Body of pancreas (tissue), 4 donors: ENCODE measurements around the gene ATXN7L2. TPM values are rescaled to one million over a fixed set of nuclear protein-coding genes. Genes with fewer than 3 reads are reported as not detected.
"Not testable (repeated sequence)": the region's sequence is repeated elsewhere in the genome, so short reads cannot be mapped to it uniquely, and the experiment has no call there.

Source experiments
- ATAC-seq: fragments of 150-250 bp; one replicate; pipeline ENCODE4 v1.9.1; 2016
- DNase-seq, 4 donors: peaks; one replicate each; pipeline ENCODE4 v3.0.0-alpha.2; 2019
- H3K27ac ChIP-seq, 4 donors: fragments of 200-600 bp; sonication (generic); 1 replicate in 3 of 4; 2 replicates in 1 of 4; pipeline versions ENCODE4 v1.5.1 to v1.6.1; 2016 to 2019; ENCODE audit warnings: mild to moderate bottlenecking in 1 of 4, mixed read lengths in 1 of 4, moderate library complexity in 1 of 4
- H3K27me3 ChIP-seq, 2 donors: fragments of 200-600 bp; sonication (generic); one replicate each; pipeline ENCODE4 v1.6.0; 2016; ENCODE audit warnings: mild to moderate bottlenecking in 1 of 2
- H3K36me3 ChIP-seq, 2 donors: fragments of 200-600 bp; sonication (generic); replicated peaks in 1 of 2; 2 replicates each; pipeline ENCODE4 v1.5.1; 2016; ENCODE audit warnings: low read depth in 2 of 2; ENCODE audit not compliant: insufficient read depth in 1 of 2
- H3K4me1 ChIP-seq: fragments of 200-600 bp; sonication (generic); one replicate; pipeline ENCODE4 v1.6.0; 2016
- H3K4me3 ChIP-seq, 2 donors: fragments of 200-600 bp; sonication (generic); 1 replicate in 1 of 2; 2 replicates in 1 of 2; pipeline ENCODE4 v1.5.1; 2016 to 2019
- H3K9me3 ChIP-seq, 3 donors: fragments of 200-600 bp; sonication (generic); 1 replicate in 2 of 3; 2 replicates in 1 of 3; pipeline ENCODE4 v1.5.1; 2016
- POLR2A ChIP-seq, 3 donors: fragments of 450-650 bp; IDR thresholded peaks; one replicate each; pipeline ENCODE4 v1.6.1; 2016; ENCODE audit warnings: antibody characterized with exemption in 3 of 3, mild to moderate bottlenecking in 2 of 3
- WGBS, 2 donors: methylation state at CpG; one replicate each; pipeline ENCODE4 v1.1.5; 2017; 5-methylcytosine and 5-hydroxymethylcytosine counted together
- intact Hi-C: fragments of 100-400 bp; cut with DNase I; formaldehyde crosslinking; loops from one replicate; pipeline ENCODE4 v1.15.1; 2023
- total RNA-seq, 2 donors: library from RNA; depleted of rRNA; stranded (reverse); fragments of >200 nt; gene quantifications; one replicate each; pipeline ENCODE4 v1.1.0, GENCODE V29; 2016
- TF ChIP-seq, protein P1 (sequence below), 7 experiments: fragments of 450-650 bp in 4 of 7; fragments of 200-600 bp in 3 of 7; sonication (generic) in 3 of 7; IDR thresholded peaks; one replicate each; pipeline ENCODE4 v1.5.1; 2016 to 2019; ENCODE audit warnings: antibody characterized with exemption in 7 of 7

Gene ATXN7L2
- total RNA-seq, 2 donors from 2014 or later = 2.6 to 5.9 TPM

DNA sequence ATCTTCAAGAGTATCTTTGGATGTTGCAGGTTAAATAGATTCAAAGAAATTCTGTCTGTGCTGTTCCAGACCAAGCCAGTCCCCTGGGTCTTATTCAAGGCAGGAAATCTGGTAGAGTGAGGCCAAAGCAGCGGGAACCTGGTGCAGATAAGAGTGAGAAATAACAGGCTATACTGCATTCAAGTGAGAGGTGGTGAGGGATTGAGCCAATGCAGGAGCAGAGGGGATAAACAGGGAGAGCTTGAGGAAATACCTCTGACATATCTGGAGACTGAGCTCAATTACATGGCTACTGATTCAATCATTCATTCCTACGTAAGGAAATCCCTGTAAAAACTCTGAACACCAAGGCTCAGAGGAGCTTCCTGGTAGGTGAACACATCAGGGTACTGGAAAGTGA, 40.2 kb upstream of the ATXN7L2 start:
- Histone ChIP-seq H3K27ac (no peak overlapping the region), H3K4me1 (no peaks in the 10 kb centered on the region), H3K9me3 (no peaks in the 10 kb centered on the region), H3K36me3 (no peaks in the 10 kb centered on the region), H3K27me3 (peaks cover 0 to 3% of the 10 kb centered on the region in 2 donors), H3K4me3 (no peak overlapping the region)
- intact Hi-C loops = no loop called here
- WGBS, 2 donors = 61 to 73% methylated on average over 2 of the region's 2 CpGs
- DNase-seq (no peak), ATAC-seq (no peak)
- no peak for TF ChIP-seq POLR2A (IDR thresholded peaks at IDR 0.05)
- TF ChIP-seq, protein P1, sequence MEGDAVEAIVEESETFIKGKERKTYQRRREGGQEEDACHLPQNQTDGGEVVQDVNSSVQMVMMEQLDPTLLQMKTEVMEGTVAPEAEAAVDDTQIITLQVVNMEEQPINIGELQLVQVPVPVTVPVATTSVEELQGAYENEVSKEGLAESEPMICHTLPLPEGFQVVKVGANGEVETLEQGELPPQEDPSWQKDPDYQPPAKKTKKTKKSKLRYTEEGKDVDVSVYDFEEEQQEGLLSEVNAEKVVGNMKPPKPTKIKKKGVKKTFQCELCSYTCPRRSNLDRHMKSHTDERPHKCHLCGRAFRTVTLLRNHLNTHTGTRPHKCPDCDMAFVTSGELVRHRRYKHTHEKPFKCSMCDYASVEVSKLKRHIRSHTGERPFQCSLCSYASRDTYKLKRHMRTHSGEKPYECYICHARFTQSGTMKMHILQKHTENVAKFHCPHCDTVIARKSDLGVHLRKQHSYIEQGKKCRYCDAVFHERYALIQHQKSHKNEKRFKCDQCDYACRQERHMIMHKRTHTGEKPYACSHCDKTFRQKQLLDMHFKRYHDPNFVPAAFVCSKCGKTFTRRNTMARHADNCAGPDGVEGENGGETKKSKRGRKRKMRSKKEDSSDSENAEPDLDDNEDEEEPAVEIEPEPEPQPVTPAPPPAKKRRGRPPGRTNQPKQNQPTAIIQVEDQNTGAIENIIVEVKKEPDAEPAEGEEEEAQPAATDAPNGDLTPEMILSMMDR (IDR thresholded peaks at IDR 0.05) = no peak

- H3K4me3 ChIP-seq = no peak overlapping the region
- H3K9me3 ChIP-seq = no peaks in the 10 kb centered on the region
- no peak overlapping the region for H3K27ac ChIP-seq
- TF ChIP-seq, protein P1 (IDR thresholded peaks at IDR 0.05) = no peak
- no peak for TF ChIP-seq POLR2A (IDR thresholded peaks at IDR 0.05)
- peaks cover 0 to 3% of the 10 kb centered on the region in 2 donors for H3K27me3 ChIP-seq
- no peaks in the 10 kb centered on the region for H3K36me3 ChIP-seq
- WGBS, 2 donors = 74 to 89% methylated on average over 1 of the region's 1 CpG
- intact Hi-C loops = no loop called here
- DNase-seq = no peak
- ATAC-seq = no peak
- H3K4me1 ChIP-seq = no peaks in the 10 kb centered on the region
Measured at GRCh38 chr1:109444346-109444745, 39.4 kb upstream of the ATXN7L2 start.

GRCh38 chr1:109445949-109446695, 37.6 kb upstream of the ATXN7L2 start:
- H3K4me3 ChIP-seq, intact Hi-C loops, H3K4me1 ChIP-seq, ATAC-seq, H3K27me3 ChIP-seq, H3K9me3 ChIP-seq, H3K36me3 ChIP-seq, DNase-seq, H3K27ac ChIP-seq: not testable (repeated sequence)
- 53 to 54% methylated on average over 11 of the region's 11 CpGs for WGBS, 2 donors

- TF ChIP-seq, protein P1 (IDR thresholded peaks at IDR 0.05) = no peak
- no peak for TF ChIP-seq POLR2A (IDR thresholded peaks at IDR 0.05)
- DNase-seq (no peak), ATAC-seq (no peak)
- Histone ChIP-seq H3K36me3 (no peaks in the 10 kb centered on the region), H3K27me3 (no peaks in the 10 kb centered on the region), H3K9me3 (no peaks in the 10 kb centered on the region), H3K4me3 (no peak overlapping the region), H3K27ac (no peak overlapping the region), H3K4me1 (no peaks in the 10 kb centered on the region)
- WGBS, 2 donors = 63 to 71% methylated on average over 4 of the region's 4 CpGs
- intact Hi-C loops = no loop called here
Measured at GRCh38 chr1:109447524-109447923, 36.2 kb upstream of the ATXN7L2 start.

- Histone ChIP-seq H3K27ac (no peak overlapping the region), H3K9me3 (no peaks in the 10 kb centered on the region), H3K36me3 (no peaks in the 10 kb centered on the region), H3K4me1 (no peaks in the 10 kb centered on the region), H3K4me3 (no peak overlapping the region), H3K27me3 (no peaks in the 10 kb centered on the region)
- ATAC-seq = no peak
- no peak for DNase-seq
- intact Hi-C loops = no loop called here
- WGBS, 2 donors = 88 to 96% methylated on average over 1 of the region's 1 CpG
- TF ChIP-seq POLR2A (IDR thresholded peaks at IDR 0.05) = no peak
- TF ChIP-seq, protein P1 (IDR thresholded peaks at IDR 0.05) = no peak
Measured at GRCh38 chr1:109454497-109455133, 29.1 kb upstream of the ATXN7L2 start.
